Posterior vena cava (tissue), 2 donors: ENCODE data around the gene KSR1. TPM values are rescaled to one million over a fixed set of nuclear protein-coding genes. Genes with fewer than 3 reads are reported as not detected.

ENCODE experiments used
- DNase-seq: peaks from one replicate; pipeline ENCODE4 v3.0.0-alpha.2; 2020; ENCODE audit warnings: low spot score
- intact Hi-C, 2 donors: fragments of 100-400 bp; cut with DNase I; formaldehyde crosslinking; loops; one replicate each; pipeline versions ENCODE4 v1.14.1 to v1.14.2; 2022 to 2023
- total RNA-seq, 2 donors: library from RNA; stranded (reverse); fragmentation: NEBNext Ultra II Directional; extraction: Animal tissue kit (Norgen Biotek cat#: 25700); gene quantifications; one replicate each; pipeline ENCODE4 v1.2.1, GENCODE V29; 2021
- donor health status: DM: yes; HTN: yes; CAD: no.
- donor health status: DM: yes; HTN: yes; CAD: no.

Gene KSR1
- total RNA-seq, 2 donors from 2014 or later, result 30.3 to 35.5 TPM

GRCh38 chr17:27449541-27449940 lies 6.7 kb upstream of the KSR1 start:
- peak; percentile 43 for DNase-seq
- intact Hi-C loops, result no loop called here

GRCh38 chr17:27449988-27450387 lies 6.3 kb upstream of the KSR1 start:
- intact Hi-C loops, result loop anchor here (10.0 kb wide), 2 partner anchors 45 to 95 kb away; no protein-coding TSS in a partner anchor
- DNase-seq, result no peak

GRCh38 chr17:27450416-27450815 lies 5.8 kb upstream of the KSR1 start:
- DNase-seq, result no peak
- intact Hi-C loops, result loop anchor here (10.0 kb wide), 2 partner anchors 46 to 96 kb away; no protein-coding TSS in a partner anchor

GRCh38 chr17:27451906-27452305 lies 4.3 kb upstream of the KSR1 start:
- intact Hi-C loops, result loop anchor here (10.0 kb wide), 2 partner anchors 47 to 97 kb away; no protein-coding TSS in a partner anchor
- peak; percentile 4 for DNase-seq

- intact Hi-C loops, result loop anchor here (10.0 kb wide), 2 partner anchors 48 to 98 kb away; no protein-coding TSS in a partner anchor
- no peak for DNase-seq
Measured at GRCh38 chr17:27452828-27453227, 3.4 kb upstream of the KSR1 start.

- intact Hi-C loops, result loop anchor here (10.0 kb wide), 2 partner anchors 49 to 99 kb away; no protein-coding TSS in a partner anchor
- DNase-seq, result peak; percentile 67
Measured at GRCh38 chr17:27453471-27453870, 2.8 kb upstream of the KSR1 start.

GRCh38 chr17:27454089-27454488 lies 2.2 kb upstream of the KSR1 start:
- intact Hi-C loops, result loop anchor here (10.0 kb wide), 2 partner anchors 49 to 99 kb away; no protein-coding TSS in a partner anchor
- peak; percentile 29 for DNase-seq

GRCh38 chr17:27455236-27455913 lies 873 bp upstream of the KSR1 start:
- DNase-seq, result no peak
- intact Hi-C loops, result loop anchor here (10.0 kb wide), 2 partner anchors 51 to 101 kb away; no protein-coding TSS in a partner anchor

GRCh38 chr17:27456681-27457359 lies 572 bp downstream of the KSR1 start:
- peak; percentile 83 for DNase-seq
- intact Hi-C loops, result loop anchor here (10.0 kb wide), 2 partner anchors 52 to 102 kb away; no protein-coding TSS in a partner anchor

- intact Hi-C loops, result loop anchor here (10.0 kb wide), 2 partner anchors 53 to 103 kb away; no protein-coding TSS in a partner anchor
Measured at GRCh38 chr17:27457360-27457715, 1.1 kb downstream of the KSR1 start.

GRCh38 chr17:27457731-27458523 lies 1.7 kb downstream of the KSR1 start:
- intact Hi-C loops, result loop anchor here (10.0 kb wide), 2 partner anchors 53 to 103 kb away; no protein-coding TSS in a partner anchor
- peak; percentile 56 for DNase-seq

More at GRCh38 chr17:27457360-27457715, 1.1 kb downstream of the KSR1 start:
- no peak for DNase-seq

GRCh38 chr17:27458524-27458908 lies 2.3 kb downstream of the KSR1 start:
- DNase-seq, result peak; percentile 34
- intact Hi-C loops, result loop anchor here (10.0 kb wide), 2 partner anchors 54 to 104 kb away; no protein-coding TSS in a partner anchor

- peak; percentile 63 for DNase-seq
- intact Hi-C loops, result loop anchor here (10.0 kb wide), 2 partner anchors 55 to 105 kb away; no protein-coding TSS in a partner anchor
Measured at GRCh38 chr17:27459433-27459832, 3.2 kb downstream of the KSR1 start.

- DNase-seq, result peak; percentile 64
- intact Hi-C loops, result loop anchor here in 1 of 2 donors (5.0 kb wide), 1 partner anchor 142 kb away; no protein-coding TSS in a partner anchor
Measured at GRCh38 chr17:27460196-27460725, 4.0 kb downstream of the KSR1 start.

- peak; percentile 50 for DNase-seq
Measured at GRCh38 chr17:27461192-27461859, 5.1 kb downstream of the KSR1 start.

GRCh38 chr17:27462149-27462548 lies 5.9 kb downstream of the KSR1 start:
- intact Hi-C loops, result loop anchor here in 1 of 2 donors (5.0 kb wide), 1 partner anchor 140 kb away; no protein-coding TSS in a partner anchor
- DNase-seq, result peak; percentile 51

More at GRCh38 chr17:27461192-27461859, 5.1 kb downstream of the KSR1 start:
- intact Hi-C loops, result loop anchor here in 1 of 2 donors (5.0 kb wide), 1 partner anchor 141 kb away; no protein-coding TSS in a partner anchor

GRCh38 chr17:27462714-27463113 lies 6.5 kb downstream of the KSR1 start:
- DNase-seq, result no peak
- intact Hi-C loops, result loop anchor here in 1 of 2 donors (5.0 kb wide), 1 partner anchor 140 kb away; no protein-coding TSS in a partner anchor

GRCh38 chr17:27463235-27463677 lies 7.0 kb downstream of the KSR1 start:
- DNase-seq, result no peak
- intact Hi-C loops, result loop anchor here in 1 of 2 donors (5.0 kb wide), 1 partner anchor 139 kb away; no protein-coding TSS in a partner anchor
